CD4-positive, alpha-beta memory T cell (primary cell): ENCODE data around the gene RC3H2. TPM values are rescaled to one million over a fixed set of nuclear protein-coding genes. Genes with fewer than 3 reads are reported as not detected.
"Not testable (repeated sequence)": the region's sequence is repeated elsewhere in the genome, so short reads cannot be mapped to it uniquely, and the experiment has no call there.

Experiments
- CTCF ChIA-PET: fragments of 350-600 bp; sonication (Branson Sonifier 250); formaldehyde crosslinking; loops from one replicate; lab custom pipeline; 2021; ENCODE audit warnings: inconsistent platforms; ENCODE audit not compliant: partially characterized antibody; lab: Charles Lee
- POLR2A ChIA-PET: fragments of 350-600 bp; sonication (Branson Sonifier 250); formaldehyde crosslinking; loops from one replicate; lab custom pipeline; 2021; ENCODE audit not compliant: partially characterized antibody; lab: Charles Lee
- DNase-seq, 5 donors: peaks; one replicate each; pipeline versions ENCODE4 v3.0.0 to v3.0.0-alpha.2; 2020 to 2022; ENCODE audit warnings: mixed read lengths in 1 of 5
- H3K27ac ChIP-seq: one replicate; pipeline ENCODE4 v1.7.0; 2013; ENCODE audit warnings: low read depth, low read length
- H3K27me3 ChIP-seq: 2 replicates; pipeline ENCODE4 v1.7.0; 2013; ENCODE audit warnings: mild to moderate bottlenecking, low read length, moderate library complexity; ENCODE audit not compliant: insufficient read depth
- H3K36me3 ChIP-seq: 2 replicates; pipeline ENCODE4 v1.7.0; 2013; ENCODE audit warnings: mild to moderate bottlenecking, low read length, moderate library complexity; ENCODE audit not compliant: insufficient read depth
- H3K4me1 ChIP-seq: 2 replicates; pipeline ENCODE4 v1.7.0; 2013; ENCODE audit warnings: mild to moderate bottlenecking, low read length, moderate library complexity; ENCODE audit not compliant: insufficient read depth
- H3K4me3 ChIP-seq, 2 donors: one replicate each; pipeline ENCODE4 v1.7.0; 2013; ENCODE audit warnings: low read length in 2 of 2, mild to moderate bottlenecking in 1 of 2
- H3K9me3 ChIP-seq, 2 donors: one replicate each; pipeline ENCODE4 v1.7.0; 2013; ENCODE audit warnings: low read length in 2 of 2, control low read depth in 1 of 2; ENCODE audit not compliant: control insufficient read depth in 1 of 2
- H3K27ac Mint-ChIP-seq, 7 donors: one replicate each; pipeline ENCODE4 v1.8.0; 2020 to 2021; ENCODE audit warnings: mixed read lengths in 7 of 7, mild to moderate bottlenecking in 6 of 7, inconsistent platforms in 3 of 7, moderate library complexity in 3 of 7
- H3K27me3 Mint-ChIP-seq, 2 donors: one replicate each; pipeline ENCODE4 v1.8.0; 2020 to 2021; ENCODE audit warnings: mixed read lengths in 2 of 2
- H3K36me3 Mint-ChIP-seq, 2 donors: one replicate each; pipeline ENCODE4 v1.8.0; 2020 to 2021; ENCODE audit warnings: mixed read lengths in 2 of 2, inconsistent platforms in 1 of 2, mild to moderate bottlenecking in 1 of 2
- H3K4me1 Mint-ChIP-seq, 4 donors: one replicate each; pipeline ENCODE4 v1.8.0; 2020 to 2021; ENCODE audit warnings: mixed read lengths in 4 of 4, mild to moderate bottlenecking in 1 of 4
- H3K4me3 Mint-ChIP-seq, 8 donors: one replicate each; pipeline ENCODE4 v1.8.0; 2020 to 2021; ENCODE audit warnings: mixed read lengths in 8 of 8, mild to moderate bottlenecking in 7 of 8, moderate library complexity in 6 of 8, inconsistent platforms in 3 of 8
- H3K9me3 Mint-ChIP-seq, 8 donors: one replicate each; pipeline ENCODE4 v1.8.0; 2020 to 2021; ENCODE audit warnings: mixed read lengths in 8 of 8, mild to moderate bottlenecking in 5 of 8, inconsistent platforms in 3 of 8, moderate library complexity in 1 of 8
- intact Hi-C: fragments of 100-400 bp; cut with micrococcal nuclease; formaldehyde crosslinking; loops from one replicate; pipeline ENCODE4 v1.15.1; 2023
- polyA plus RNA-seq, 2 donors: library from polyadenylated mRNA; unstranded; fragments of 300-500 nt; fragmentation: Illumina TruSeq; gene quantifications; one replicate each; pipeline ENCODE4 v1.2.3, GENCODE V29; 2021
- total RNA-seq, 2 experiments: library from RNA; stranded (reverse); gene quantifications; one replicate each; pipeline ENCODE4 v1.2.3, GENCODE V29; 2021

RC3H2 gene
- total and polyA plus RNA-seq, 4 experiments from 2014 or later, result 18.7 to 70.7 (median 47.0) TPM

DNA sequence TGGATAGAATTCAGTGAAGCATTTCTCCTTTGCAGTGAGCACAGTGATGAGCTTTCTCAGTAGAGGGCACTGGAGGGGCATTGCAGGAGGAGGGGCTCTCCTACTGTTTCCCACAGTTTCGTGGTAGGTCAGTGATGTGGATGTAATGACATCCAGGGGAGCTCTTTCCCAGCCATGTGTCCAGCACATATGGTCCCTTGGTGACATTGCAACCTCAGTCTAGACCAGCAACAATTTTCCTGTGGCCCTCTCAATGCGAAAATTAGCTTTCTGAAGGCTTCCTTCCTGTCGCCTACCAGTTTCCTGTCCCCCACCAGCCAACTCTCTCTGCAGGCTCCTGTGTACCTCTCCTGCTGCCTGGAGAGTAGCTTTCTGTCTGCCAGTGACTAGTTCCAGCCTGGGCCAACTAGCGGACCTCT lies 69.8 kb downstream of the RC3H2 start:
- no peaks in the 10 kb centered on the region for H3K27me3 ChIP-seq
- H3K36me3 Mint-ChIP-seq, result no peaks in the 10 kb centered on the region
- H3K4me1 Mint-ChIP-seq, result peaks cover 11 to 19% (median 18%) of the 10 kb centered on the region in 4 donors
- H3K27me3 Mint-ChIP-seq, result no peaks in the 10 kb centered on the region
- peaks cover 15% of the 10 kb centered on the region for H3K4me1 ChIP-seq
- intact Hi-C loops, result no loop called here
- peak overlapping the region in 1 of 2 donors; percentile 4 for H3K4me3 ChIP-seq
- peak overlapping the region in 6 of 7 donors; percentile 41 to 80 (median 70) for H3K27ac Mint-ChIP-seq
- H3K27ac ChIP-seq, result no peak overlapping the region
- H3K4me3 Mint-ChIP-seq, result peak overlapping the region; percentile 67 to 79 (median 75)
- peaks cover 0 to 9% (median 2%) of the 10 kb centered on the region in 8 donors for H3K9me3 Mint-ChIP-seq
- H3K36me3 ChIP-seq, result no peaks in the 10 kb centered on the region
- no peak for DNase-seq
- ChIA-PET POLR2A (interaction anchor here (1.0 to 2.3 kb wide), 5 partner anchors 9 to 106 kb away, joined by 3 to 12 read pairs (median 4); partner anchors contain the start of genes RABGAP1 and RC3H2), CTCF (interaction anchor here (0.7 to 2.5 kb wide), 14 partner anchors 9 to 737 kb away, joined by 3 to 9 read pairs (median 4); no protein-coding TSS in a partner anchor)
- H3K9me3 ChIP-seq, result no peaks in the 10 kb centered on the region

DNA sequence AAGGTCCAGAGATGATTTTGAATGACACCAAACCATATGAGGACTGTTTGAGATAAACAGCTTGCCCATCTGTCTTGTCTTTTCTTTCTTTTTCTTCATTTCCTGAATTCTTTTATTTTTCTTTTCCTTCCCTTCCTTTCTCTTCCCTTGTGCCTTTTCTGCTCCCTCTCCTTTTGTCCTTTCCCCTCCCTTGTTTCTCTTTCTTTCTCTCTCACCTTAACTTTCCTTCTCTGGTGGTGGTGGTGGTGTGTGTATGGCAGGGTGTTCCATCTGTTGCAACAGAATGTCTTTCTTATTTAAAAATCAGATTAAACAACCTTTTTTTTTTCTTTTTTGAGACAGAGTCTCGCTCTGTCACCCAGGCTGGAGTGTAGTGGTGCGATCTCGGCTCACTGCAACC lies 73.0 kb downstream of the RC3H2 start:
- Mint-ChIP-seq H3K4me1 (peaks cover 16 to 36% (median 20%) of the 10 kb centered on the region in 4 donors), H3K27ac (peak overlapping the region in 2 of 7 donors; percentile 15 to 62), H3K9me3 (no peaks in the 10 kb centered on the region), H3K27me3 (no peaks in the 10 kb centered on the region), H3K36me3 (peaks cover 0 to 11% of the 10 kb centered on the region in 2 donors), H3K4me3 (peak overlapping the region in 1 of 8 donors; percentile 17)
- H3K4me3 ChIP-seq, result no peak overlapping the region
- H3K36me3 ChIP-seq, result no peaks in the 10 kb centered on the region
- peaks cover 20% of the 10 kb centered on the region for H3K4me1 ChIP-seq
- CTCF ChIA-PET, result interaction anchor here (0.6 to 1.9 kb wide), 2 partner anchors 9 to 733 kb away, joined by 3 read pairs; no protein-coding TSS in a partner anchor
- no peaks in the 10 kb centered on the region for H3K27me3 ChIP-seq
- POLR2A ChIA-PET, result no interaction called here
- H3K9me3 ChIP-seq, result no peaks in the 10 kb centered on the region
- H3K27ac ChIP-seq, result no peak overlapping the region
- no peak for DNase-seq
- intact Hi-C loops, result no loop called here

DNA sequence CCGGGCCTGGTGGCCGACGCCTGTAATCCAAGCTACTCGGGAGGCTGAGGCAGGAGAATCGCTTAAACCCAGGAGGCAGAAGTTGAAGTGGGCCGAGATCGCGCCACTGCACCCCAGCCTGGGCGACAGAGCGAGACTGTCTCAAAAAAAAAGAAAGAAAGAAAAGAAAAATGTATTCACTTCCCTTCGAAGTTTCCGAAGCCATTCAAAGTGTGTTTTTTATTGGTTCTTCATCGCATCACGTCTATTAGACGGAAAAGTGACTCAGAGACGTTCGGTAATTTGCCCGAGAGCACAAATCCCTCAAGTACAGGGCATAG lies 76.2 kb downstream of the RC3H2 start:
- H3K36me3 ChIP-seq, H3K27me3 Mint-ChIP-seq, H3K9me3 Mint-ChIP-seq, DNase-seq, H3K27me3 ChIP-seq, H3K9me3 ChIP-seq: not testable (repeated sequence)
- peak overlapping the region; percentile 95 to 100 (median 98) for H3K4me3 Mint-ChIP-seq
- H3K27ac ChIP-seq, result peak overlapping the region; percentile 87
- ChIA-PET POLR2A (interaction anchor here (1.0 to 4.7 kb wide), 11 partner anchors 10 to 564 kb away, joined by 3 to 51 read pairs (median 6); partner anchors contain the start of genes MRRF, RBM18, RC3H2 and ZBTB6), CTCF (interaction anchor here (0.8 to 1.9 kb wide), 4 partner anchors 9 to 18 kb away, joined by 3 to 7 read pairs (median 4); no protein-coding TSS in a partner anchor)
- H3K36me3 Mint-ChIP-seq, result peaks cover 0 to 29% of the 10 kb centered on the region in 2 donors
- peaks cover 24 to 44% (median 30%) of the 10 kb centered on the region in 4 donors for H3K4me1 Mint-ChIP-seq
- peak overlapping the region; percentile 93 to 98 for H3K4me3 ChIP-seq
- peak overlapping the region; percentile 96 to 98 (median 97) for H3K27ac Mint-ChIP-seq
- peaks cover 37% of the 10 kb centered on the region for H3K4me1 ChIP-seq
- intact Hi-C loops, result loop anchor here (1.0 to 10.0 kb wide), 5 partner anchors 76 to 736 kb away; partner anchors contain the start of genes MORN5, MRRF, NDUFA8 and RBM18

DNA sequence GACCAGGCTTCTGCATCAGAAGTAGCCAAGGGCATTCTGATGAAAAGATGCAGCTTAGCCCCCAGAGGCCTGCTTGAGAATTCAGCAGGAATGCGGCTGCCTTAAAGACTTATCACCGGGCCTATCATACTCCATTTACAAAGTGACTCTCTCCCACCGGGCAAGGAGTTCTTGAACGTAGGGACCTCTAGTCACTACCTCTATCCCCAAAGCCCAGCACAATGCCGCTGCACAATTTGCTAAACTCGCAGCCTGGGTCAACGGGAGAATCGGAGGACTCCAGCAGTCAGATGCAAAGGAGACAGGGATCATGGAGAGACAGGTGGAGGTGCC lies 77.4 kb downstream of the RC3H2 start:
- ChIA-PET POLR2A (interaction anchor here (0.8 to 4.7 kb wide), 14 partner anchors 10 to 563 kb away, joined by 3 to 51 read pairs (median 5); partner anchors contain the start of genes MRRF, RBM18, RC3H2 and ZBTB6), CTCF (interaction anchor here (0.8 to 1.9 kb wide), 4 partner anchors 9 to 20 kb away, joined by 3 to 7 read pairs (median 4); no protein-coding TSS in a partner anchor)
- no peaks in the 10 kb centered on the region for H3K9me3 ChIP-seq
- no peaks in the 10 kb centered on the region for H3K27me3 ChIP-seq
- peak overlapping the region; percentile 96 to 98 (median 97) for H3K27ac Mint-ChIP-seq
- intact Hi-C loops, result loop anchor here (1.0 to 10.0 kb wide), 5 partner anchors 77 to 734 kb away; partner anchors contain the start of genes MORN5, MRRF, NDUFA8 and RBM18
- H3K9me3 Mint-ChIP-seq, result no peaks in the 10 kb centered on the region
- peak overlapping the region; percentile 95 to 100 (median 98) for H3K4me3 Mint-ChIP-seq
- H3K4me3 ChIP-seq, result peak overlapping the region; percentile 93 to 98
- peaks cover 8 to 37% of the 10 kb centered on the region in 2 donors for H3K36me3 Mint-ChIP-seq
- peaks cover 5% of the 10 kb centered on the region for H3K36me3 ChIP-seq
- no peak for DNase-seq
- no peaks in the 10 kb centered on the region for H3K27me3 Mint-ChIP-seq
- H3K4me1 ChIP-seq, result peaks cover 37% of the 10 kb centered on the region
- H3K27ac ChIP-seq, result peak overlapping the region; percentile 87
- H3K4me1 Mint-ChIP-seq, result peaks cover 26 to 53% (median 34%) of the 10 kb centered on the region in 4 donors

DNA sequence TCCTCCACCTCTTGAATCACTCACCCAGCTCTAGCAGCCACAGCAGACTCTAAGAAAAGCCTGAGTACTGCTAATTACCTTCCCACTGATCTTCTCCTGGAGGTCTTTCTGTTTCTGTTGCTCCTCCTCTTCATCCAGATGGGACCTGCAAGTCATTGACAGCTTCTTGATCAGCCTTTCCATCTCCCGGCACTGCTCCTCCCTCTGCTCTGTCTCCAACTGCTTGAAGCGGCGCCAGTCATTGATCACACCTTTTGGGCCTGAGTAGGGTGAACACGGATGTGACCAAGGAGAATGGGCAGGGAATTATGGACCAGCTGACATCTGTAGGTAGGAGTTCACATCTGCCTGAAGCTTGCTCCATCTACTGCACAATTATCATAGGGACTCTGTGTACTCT lies 82.2 kb downstream of the RC3H2 start:
- Mint-ChIP-seq H3K9me3 (no peaks in the 10 kb centered on the region), H3K27ac (peak overlapping the region in 5 of 7 donors; percentile 13 to 79 (median 63)), H3K4me3 (no peak overlapping the region), H3K27me3 (no peaks in the 10 kb centered on the region), H3K4me1 (peaks cover 45 to 73% (median 57%) of the 10 kb centered on the region in 4 donors), H3K36me3 (peaks cover 27 to 62% of the 10 kb centered on the region in 2 donors)
- CTCF ChIA-PET, result interaction anchor here (0.8 to 1.2 kb wide), 3 partner anchors 9 to 13 kb away, joined by 3 to 4 read pairs (median 3); no protein-coding TSS in a partner anchor
- no peak for DNase-seq
- no peak overlapping the region for H3K27ac ChIP-seq
- peaks cover 16% of the 10 kb centered on the region for H3K36me3 ChIP-seq
- no peak overlapping the region for H3K4me3 ChIP-seq
- H3K4me1 ChIP-seq, result peaks cover 69% of the 10 kb centered on the region
- no peaks in the 10 kb centered on the region for H3K27me3 ChIP-seq
- POLR2A ChIA-PET, result interaction anchor here (0.6 kb wide), 1 partner anchor 518 kb away, joined by 3 read pairs; no protein-coding TSS in a partner anchor
- H3K9me3 ChIP-seq, result no peaks in the 10 kb centered on the region
- intact Hi-C loops, result loop anchor here (10.0 kb wide), 1 partner anchor 558 kb away; the partner anchor contains the start of genes MRRF and RBM18

DNA sequence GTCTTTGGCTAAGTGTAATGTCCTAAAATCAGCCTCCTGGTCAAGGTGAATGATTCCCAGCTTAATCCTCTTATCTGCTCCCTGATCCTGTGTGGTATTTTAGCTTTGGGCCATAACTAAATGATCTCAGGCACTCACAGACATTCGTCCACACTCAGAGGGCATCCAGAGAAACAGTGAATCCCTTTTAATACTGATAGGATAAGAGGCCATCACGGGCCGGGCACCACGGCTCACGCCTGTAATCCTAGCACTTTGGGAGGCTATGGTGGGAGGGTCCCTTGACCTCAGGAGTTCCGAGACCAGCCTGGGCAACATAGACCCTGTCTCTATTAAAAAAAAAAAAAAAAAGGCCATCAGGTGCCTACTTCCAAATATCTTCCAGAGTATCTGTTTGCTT lies 83.1 kb downstream of the RC3H2 start:
- Mint-ChIP-seq H3K36me3 (peaks cover 27 to 62% of the 10 kb centered on the region in 2 donors), H3K27ac (peak overlapping the region in 4 of 7 donors; percentile 46 to 86 (median 58)), H3K4me3 (peak overlapping the region in 1 of 8 donors; percentile 18), H3K9me3 (no peaks in the 10 kb centered on the region), H3K4me1 (peaks cover 41 to 65% (median 52%) of the 10 kb centered on the region in 4 donors), H3K27me3 (no peaks in the 10 kb centered on the region)
- ChIA-PET CTCF (interaction anchor here (1.1 to 3.1 kb wide), 2 partner anchors 11 to 13 kb away, joined by 3 to 9 read pairs; no protein-coding TSS in a partner anchor), POLR2A (no interaction called here)
- no peaks in the 10 kb centered on the region for H3K27me3 ChIP-seq
- no peak overlapping the region for H3K4me3 ChIP-seq
- peaks cover 63% of the 10 kb centered on the region for H3K4me1 ChIP-seq
- H3K36me3 ChIP-seq, result peaks cover 16% of the 10 kb centered on the region
- H3K9me3 ChIP-seq, result no peaks in the 10 kb centered on the region
- intact Hi-C loops, result loop anchor here (10.0 kb wide), 1 partner anchor 557 kb away; the partner anchor contains the start of genes MRRF and RBM18
- no peak overlapping the region for H3K27ac ChIP-seq
- no peak for DNase-seq
